ENCODE results near the gene INF2. TPM values are rescaled to one million over a fixed set of nuclear protein-coding genes. Genes with fewer than 3 reads are reported as not detected.

The INF2 gene
- total and polyA plus RNA-seq, 2 experiments from 2014 or later: 36.7 to 75.5 TPM

- no peak for TF ChIP-seq ZNF462 (CRISPR knock-in tag; IDR thresholded peaks at IDR 0.05)
- TF ChIP-seq CTCF (conservative IDR thresholded peaks at IDR 0.05; ENCODE audit: low read depth in 2 of 2): no peak
- no peak for TF ChIP-seq EZH2phosphoT487 (IDR thresholded peaks at IDR 0.05; ENCODE audit: unreplicated experiment)
- no peak for TF ChIP-seq JUNB (IDR thresholded peaks at IDR 0.05; ENCODE audit: unreplicated experiment)
- TF ChIP-seq REST (IDR thresholded peaks at IDR 0.05; ENCODE audit: unreplicated experiment): no peak
Observed at GRCh38 chr14:104684449-104684821, 5.0 kb upstream of the INF2 start (continued).
